Spleen (tissue), 11 donors: ENCODE data around the gene HOXD4. TPM values are rescaled to one million over a fixed set of nuclear protein-coding genes. Genes with fewer than 3 reads are reported as not detected.
A peak's percentile ranks its signal among the peaks of the same experiment; 100 is the strongest.

Source experiments
- DNase-seq: peaks from one replicate; pipeline ENCODE4 v3.0.0-alpha.2; 2020
- H3K27ac ChIP-seq, 8 donors: fragments of 200-600 bp; sonication (generic) in 7 of 8; 1 replicate in 4 of 8; 2 replicates in 4 of 8; pipeline versions ENCODE4 v1.5.0 to v1.8.0; 2016 to 2021; ENCODE audit warnings: inconsistent platforms in 4 of 8, mild to moderate bottlenecking in 4 of 8, moderate library complexity in 1 of 8
- H3K27me3 ChIP-seq, 7 donors: fragments of 200-600 bp; sonication (generic) in 6 of 7; replicated peaks in 1 of 7; 1 replicate in 4 of 7; 2 replicates in 3 of 7; pipeline versions ENCODE4 v1.5.0 to v1.8.0; 2016 to 2021; ENCODE audit warnings: inconsistent platforms in 3 of 7, mild to moderate bottlenecking in 1 of 7
- H3K36me3 ChIP-seq, 6 donors: fragments of 200-600 bp; sonication (generic) in 5 of 6; 1 replicate in 4 of 6; 2 replicates in 2 of 6; pipeline versions ENCODE4 v1.5.0 to v1.8.0; 2016 to 2021; ENCODE audit warnings: inconsistent platforms in 2 of 6
- H3K4me1 ChIP-seq, 6 donors: fragments of 200-600 bp; sonication (generic) in 5 of 6; 1 replicate in 3 of 6; 2 replicates in 3 of 6; pipeline versions ENCODE4 v1.5.0 to v1.8.0; 2016 to 2021; ENCODE audit warnings: inconsistent platforms in 3 of 6
- H3K4me3 ChIP-seq, 8 donors: fragments of 200-600 bp; sonication (generic) in 7 of 8; 1 replicate in 4 of 8; 2 replicates in 4 of 8; pipeline versions ENCODE4 v1.5.0 to v1.8.0; 2016 to 2021; ENCODE audit warnings: inconsistent platforms in 4 of 8, mild to moderate bottlenecking in 4 of 8, moderate library complexity in 2 of 8
- H3K9me3 ChIP-seq, 8 donors: fragments of 200-600 bp; sonication (generic) in 7 of 8; 1 replicate in 4 of 8; 2 replicates in 4 of 8; pipeline versions ENCODE4 v1.5.0 to v1.8.0; 2016 to 2021; ENCODE audit warnings: inconsistent platforms in 4 of 8
- POLR2A ChIP-seq, 3 donors: fragments of 450-650 bp; IDR thresholded peaks; one replicate each; pipeline ENCODE4 v1.5.1; 2017; ENCODE audit warnings: antibody characterized with exemption in 3 of 3, mild to moderate bottlenecking in 1 of 3
- POLR2AphosphoS5 ChIP-seq, 3 donors: sonication (generic); formaldehyde crosslinking; IDR thresholded peaks; one replicate each; pipeline ENCODE4 v1.5.1; 2017; ENCODE audit warnings: antibody characterized with exemption in 3 of 3
- WGBS, 5 donors: extraction: QIAGEN DNeasy Blood & Tissue Kit in 3 of 5; methylation state at CpG; one replicate each; pipeline versions ENCODE4 v1.1.5 to v1.1.7; 2013 to 2018; 5-methylcytosine and 5-hydroxymethylcytosine counted together
- intact Hi-C: fragments of 100-400 bp; cut with DNase I; formaldehyde crosslinking; loops from one replicate; pipeline ENCODE4 v1.15.0; 2023; ENCODE audit warnings: low total_unique reads
- polyA plus RNA-seq, 3 donors: library from polyadenylated mRNA; stranded (reverse); fragments of 200-250 nt; gene quantifications; one replicate each; pipeline ENCODE4 v1.2.1, GENCODE V29; 2013
- total RNA-seq, 7 donors: library from RNA; depleted of rRNA in 3 of 7; stranded (reverse); fragments of >200 nt in 3 of 7; fragmentation: NEBNext Ultra II Directional in 4 of 7; extraction: Animal tissue kit (Norgen Biotek cat#: 25700) in 4 of 7; gene quantifications; one replicate each; pipeline versions ENCODE4 v1.1.0 to v1.2.1, GENCODE V29; 2016 to 2021
- TF ChIP-seq, protein P1 (sequence below), 11 experiments: fragments of 200-600 bp in 7 of 11; fragments of 450-650 bp in 4 of 11; sonication (generic) in 4 of 11; IDR thresholded peaks in 8 of 11; conservative IDR thresholded peaks in 3 of 11; 1 replicate in 7 of 11; 2 replicates in 4 of 11; pipeline versions ENCODE4 v1.4.0 to v1.8.0; 2016 to 2021; ENCODE audit warnings: antibody characterized with exemption in 11 of 11, inconsistent platforms in 4 of 11, mild to moderate bottlenecking in 1 of 11
- donor health status: healthy with polysubstance abuse.
- donor health status: DM: no; HTN: no; CAD: no; lungs with moderate emphysema.
- donor health status: DM: no; HTN: no; CAD: no.
- donor health status: Bipolar disorder and iron deficiency.
- donor health status: healthy.
- donor health status: DM: no; HTN: no; CAD: no.
- donor health status: DM: yes; HTN: yes; CAD: no.

The HOXD4 gene
- total and polyA plus RNA-seq, 10 donors = 0.88 to 9.8 (median 6.5) TPM

DNA sequence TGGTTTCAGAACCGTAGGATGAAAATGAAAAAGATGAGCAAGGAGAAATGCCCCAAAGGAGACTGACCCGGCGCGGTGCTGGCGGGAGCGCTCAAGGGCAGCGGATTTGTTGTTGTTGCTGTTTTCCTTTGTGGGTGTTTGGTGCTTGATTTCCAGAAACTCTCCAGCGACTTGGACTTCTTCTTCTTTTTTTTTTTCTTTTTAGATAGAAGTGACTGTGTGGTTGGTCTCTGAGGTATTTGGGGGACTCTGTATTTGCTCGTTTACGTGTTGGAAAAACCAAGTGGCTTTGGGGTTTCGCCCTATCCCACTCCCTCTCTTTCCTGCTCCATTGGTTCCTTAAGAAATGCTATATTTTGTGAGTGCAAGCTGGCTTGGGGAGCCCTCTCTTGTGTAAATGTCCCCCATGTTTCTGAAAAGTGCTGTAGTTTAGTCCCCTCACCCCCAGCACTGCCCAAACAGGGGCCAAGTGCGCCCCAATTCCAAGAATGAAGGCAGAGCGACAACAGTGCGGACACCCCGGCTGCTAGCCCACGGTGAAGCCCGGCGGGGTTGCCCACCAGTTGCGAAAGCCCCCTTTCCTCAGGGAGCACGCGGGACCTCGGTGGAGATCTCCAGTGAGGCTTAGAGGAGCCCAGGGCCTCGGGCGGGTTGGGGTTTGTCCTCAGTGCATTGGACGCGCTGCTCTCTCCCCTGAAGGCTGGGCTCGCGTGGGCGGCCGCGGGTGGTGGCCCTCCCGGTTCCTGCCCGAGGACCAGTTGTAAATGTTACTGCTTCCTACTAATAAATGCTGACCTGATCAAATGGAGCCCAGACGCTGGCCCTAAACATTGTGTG, 27.0 kb upstream of the HOXD4 start:
- H3K9me3 ChIP-seq = no peaks in the 10 kb centered on the region
- peak; percentile 69 for DNase-seq
- no peak for TF ChIP-seq POLR2A (IDR thresholded peaks at IDR 0.05)
- TF ChIP-seq, protein P1, sequence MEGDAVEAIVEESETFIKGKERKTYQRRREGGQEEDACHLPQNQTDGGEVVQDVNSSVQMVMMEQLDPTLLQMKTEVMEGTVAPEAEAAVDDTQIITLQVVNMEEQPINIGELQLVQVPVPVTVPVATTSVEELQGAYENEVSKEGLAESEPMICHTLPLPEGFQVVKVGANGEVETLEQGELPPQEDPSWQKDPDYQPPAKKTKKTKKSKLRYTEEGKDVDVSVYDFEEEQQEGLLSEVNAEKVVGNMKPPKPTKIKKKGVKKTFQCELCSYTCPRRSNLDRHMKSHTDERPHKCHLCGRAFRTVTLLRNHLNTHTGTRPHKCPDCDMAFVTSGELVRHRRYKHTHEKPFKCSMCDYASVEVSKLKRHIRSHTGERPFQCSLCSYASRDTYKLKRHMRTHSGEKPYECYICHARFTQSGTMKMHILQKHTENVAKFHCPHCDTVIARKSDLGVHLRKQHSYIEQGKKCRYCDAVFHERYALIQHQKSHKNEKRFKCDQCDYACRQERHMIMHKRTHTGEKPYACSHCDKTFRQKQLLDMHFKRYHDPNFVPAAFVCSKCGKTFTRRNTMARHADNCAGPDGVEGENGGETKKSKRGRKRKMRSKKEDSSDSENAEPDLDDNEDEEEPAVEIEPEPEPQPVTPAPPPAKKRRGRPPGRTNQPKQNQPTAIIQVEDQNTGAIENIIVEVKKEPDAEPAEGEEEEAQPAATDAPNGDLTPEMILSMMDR (IDR thresholded peaks at IDR 0.05 in 8 of 11, conservative IDR thresholded peaks at IDR 0.05 in 3 of 11) = no peak
- TF ChIP-seq POLR2AphosphoS5 (IDR thresholded peaks at IDR 0.05) = no peak
- 17 to 34% (median 22%) methylated on average over 28 to 34 of the region's 34 CpGs for WGBS, 5 donors
- peak overlapping the region in 6 of 8 donors; percentile 21 to 85 (median 80) for H3K27ac ChIP-seq
- intact Hi-C loops = no loop called here
- no peaks in the 10 kb centered on the region for H3K36me3 ChIP-seq
- peaks cover 8 to 100% (median 94%) of the 10 kb centered on the region in 7 donors for H3K27me3 ChIP-seq
- H3K4me3 ChIP-seq = peak overlapping the region in 5 of 8 donors; percentile 39 to 69 (median 46)
- H3K4me1 ChIP-seq = peaks cover 0 to 61% (median 39%) of the 10 kb centered on the region in 6 donors

DNA sequence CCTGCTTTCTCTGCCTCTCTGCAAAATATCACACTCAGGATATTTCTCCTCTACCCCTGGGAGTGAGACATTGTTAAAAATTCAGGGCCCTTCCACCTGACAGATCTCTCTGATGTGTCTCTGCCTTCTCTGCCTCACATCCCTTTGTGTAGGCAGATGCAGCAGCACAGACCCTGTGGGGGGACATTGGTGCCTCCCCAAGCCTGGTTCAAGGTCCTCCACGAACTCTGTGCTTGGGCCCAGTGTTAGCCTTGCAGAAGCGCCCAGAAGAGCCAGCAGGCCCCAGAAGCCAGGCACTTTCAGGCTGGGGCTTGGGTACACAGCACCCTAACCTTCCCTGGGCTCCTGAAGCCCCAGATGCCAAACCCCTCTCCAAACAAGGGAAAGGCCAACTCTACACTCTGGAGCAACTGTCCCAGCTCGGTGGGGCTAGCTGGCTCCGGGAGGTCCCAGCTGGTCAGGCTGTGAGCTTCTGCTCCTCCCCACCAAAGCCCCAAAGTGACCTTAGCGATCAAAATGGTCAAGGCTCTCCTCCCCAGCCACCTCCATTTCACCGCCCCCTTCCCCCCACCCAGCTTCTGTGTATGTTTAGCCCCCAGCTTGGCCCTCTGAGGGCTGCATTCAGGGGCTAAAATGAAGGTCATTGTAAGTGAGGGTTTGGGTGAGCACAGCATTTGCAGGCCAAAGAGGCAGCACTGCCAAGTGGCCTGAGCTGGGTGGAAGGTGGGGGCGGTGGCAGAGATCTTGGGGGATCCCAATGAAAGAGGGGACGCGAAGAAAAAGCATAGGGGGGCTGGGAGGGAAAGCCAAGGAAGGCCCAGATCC, 26.2 kb upstream of the HOXD4 start:
- H3K27ac ChIP-seq = no peak overlapping the region
- TF ChIP-seq POLR2A (IDR thresholded peaks at IDR 0.05) (no peak), POLR2AphosphoS5 (IDR thresholded peaks at IDR 0.05) (no peak)
- TF ChIP-seq, protein P1 (IDR thresholded peaks at IDR 0.05 in 8 of 11, conservative IDR thresholded peaks at IDR 0.05 in 3 of 11) = no peak
- 42 to 65% (median 45%) methylated on average over 7 to 9 of the region's 9 CpGs for WGBS, 5 donors
- H3K9me3 ChIP-seq = no peaks in the 10 kb centered on the region
- intact Hi-C loops = loop anchor here (5.0 kb wide), 4 partner anchors 427 to 1022 kb away; no protein-coding TSS in a partner anchor
- peaks cover 8 to 100% (median 92%) of the 10 kb centered on the region in 7 donors for H3K27me3 ChIP-seq
- peaks cover 0 to 68% (median 45%) of the 10 kb centered on the region in 6 donors for H3K4me1 ChIP-seq
- no peaks in the 10 kb centered on the region for H3K36me3 ChIP-seq
- H3K4me3 ChIP-seq = peak overlapping the region in 1 of 8 donors; percentile 69
- DNase-seq = peak; percentile 58

DNA sequence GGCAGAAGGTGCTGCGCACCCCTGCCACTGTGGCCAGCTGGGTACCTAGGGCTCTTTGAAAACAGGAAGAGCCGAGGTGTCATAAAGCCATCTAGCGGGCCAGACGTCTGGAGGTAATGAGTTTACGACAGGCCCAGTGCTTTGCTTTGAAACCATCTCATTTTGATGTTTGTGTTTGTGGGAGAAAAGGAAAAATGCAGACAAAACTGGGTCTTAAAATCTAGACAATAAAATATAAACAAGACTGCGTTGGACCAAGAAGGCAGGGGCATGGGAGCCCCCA, 25.6 kb upstream of the HOXD4 start:
- intact Hi-C loops = loop anchor here (5.0 kb wide), 4 partner anchors 427 to 1022 kb away; no protein-coding TSS in a partner anchor
- H3K36me3 ChIP-seq = no peaks in the 10 kb centered on the region
- no peaks in the 10 kb centered on the region for H3K9me3 ChIP-seq
- no peak for DNase-seq
- H3K4me1 ChIP-seq = peaks cover 0 to 74% (median 50%) of the 10 kb centered on the region in 6 donors
- no peak overlapping the region for H3K4me3 ChIP-seq
- 26 to 46% (median 37%) methylated on average over 6 of the region's 6 CpGs for WGBS, 5 donors
- peaks cover 8 to 100% (median 92%) of the 10 kb centered on the region in 7 donors for H3K27me3 ChIP-seq
- TF ChIP-seq POLR2A (IDR thresholded peaks at IDR 0.05) = no peak
- TF ChIP-seq POLR2AphosphoS5 (IDR thresholded peaks at IDR 0.05) = no peak
- TF ChIP-seq, protein P1 (IDR thresholded peaks at IDR 0.05 in 8 of 11, conservative IDR thresholded peaks at IDR 0.05 in 3 of 11) = no peak
- no peak overlapping the region for H3K27ac ChIP-seq
